Measurements from ENCODE around the gene MAN2A2.
"Not testable (repeated sequence)": the region's sequence is repeated elsewhere in the genome, so short reads cannot be mapped to it uniquely, and the experiment has no call there.

The MAN2A2 gene

GRCh38 chr15:90883976-90884718 is 19.0 kb upstream of the MAN2A2 start, which contains the start of gene FES:
Gene FES (plus strand): TSS chr15:90884504. CDS start chr15:90885046, 542 bp downstream.
- no peak for DNase-seq (ENCODE audit: low read depth, low spot score)

- no peak for DNase-seq (ENCODE audit: low read depth, low spot score)
Observed at GRCh38 chr15:90884719-90885431, 18.2 kb upstream of the MAN2A2 start.

DNA sequence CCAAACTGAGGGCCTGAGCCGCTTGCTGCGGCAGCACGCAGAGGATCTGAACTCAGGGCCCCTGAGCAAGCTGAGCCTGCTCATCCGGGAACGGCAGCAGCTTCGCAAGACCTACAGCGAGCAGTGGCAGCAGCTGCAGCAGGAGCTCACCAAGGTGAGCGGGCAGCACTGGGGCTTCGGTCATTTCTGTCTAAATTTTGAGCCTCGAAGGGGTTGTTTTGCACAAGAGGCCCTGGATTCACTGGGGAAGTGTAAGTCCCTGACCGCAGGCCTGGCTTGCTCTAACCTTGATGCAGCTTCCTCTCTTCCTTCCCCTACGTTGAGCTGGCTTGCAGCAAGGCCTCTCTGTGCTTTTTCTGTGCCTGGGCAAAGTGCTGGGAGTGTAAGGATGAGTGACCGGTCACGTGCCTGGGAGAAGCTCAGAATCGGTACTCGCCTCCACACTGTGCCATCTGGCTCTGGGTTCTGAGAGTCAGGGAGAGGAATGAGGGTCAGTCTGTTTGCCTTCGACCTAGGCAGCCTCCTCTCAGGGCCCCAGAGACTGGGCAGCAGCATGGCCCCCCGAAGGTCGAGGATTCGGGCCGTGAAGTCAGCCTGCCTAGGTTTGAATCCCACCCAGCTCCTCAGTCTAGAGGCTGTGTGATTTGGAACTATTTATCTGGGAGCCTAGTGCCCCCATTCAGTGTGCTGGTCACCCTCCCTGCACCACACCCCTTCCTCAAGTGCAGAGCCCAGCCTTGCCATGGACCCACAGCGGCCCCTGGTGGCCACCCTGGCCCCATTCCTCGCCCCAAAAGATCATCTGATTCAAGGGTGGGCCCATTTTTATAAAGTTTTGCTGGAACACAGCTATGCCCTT is 17.4 kb upstream of the MAN2A2 start:
- DNase-seq (ENCODE audit: low read depth, low spot score), result peak; percentile 52

GRCh38 chr15:90886291-90886614 is 16.8 kb upstream of the MAN2A2 start:
- no peak for DNase-seq (ENCODE audit: low read depth, low spot score)

GRCh38 chr15:90887037-90887481 is 16.0 kb upstream of the MAN2A2 start:
- no peak for DNase-seq (ENCODE audit: low read depth, low spot score)

GRCh38 chr15:90889313-90889730 is 13.8 kb upstream of the MAN2A2 start:
- DNase-seq (ENCODE audit: low read depth, low spot score), result no peak

- DNase-seq (ENCODE audit: low read depth, low spot score), result no peak
Observed at GRCh38 chr15:90889736-90890456, 13.2 kb upstream of the MAN2A2 start.

GRCh38 chr15:90890839-90891238 is 12.3 kb upstream of the MAN2A2 start:
- DNase-seq (ENCODE audit: low read depth, low spot score), result no peak

- DNase-seq (ENCODE audit: low read depth, low spot score), result no peak
Observed at GRCh38 chr15:90891346-90891949, 11.7 kb upstream of the MAN2A2 start.

GRCh38 chr15:90892023-90892422 is 11.1 kb upstream of the MAN2A2 start:
- no peak for DNase-seq (ENCODE audit: low read depth, low spot score)

DNA sequence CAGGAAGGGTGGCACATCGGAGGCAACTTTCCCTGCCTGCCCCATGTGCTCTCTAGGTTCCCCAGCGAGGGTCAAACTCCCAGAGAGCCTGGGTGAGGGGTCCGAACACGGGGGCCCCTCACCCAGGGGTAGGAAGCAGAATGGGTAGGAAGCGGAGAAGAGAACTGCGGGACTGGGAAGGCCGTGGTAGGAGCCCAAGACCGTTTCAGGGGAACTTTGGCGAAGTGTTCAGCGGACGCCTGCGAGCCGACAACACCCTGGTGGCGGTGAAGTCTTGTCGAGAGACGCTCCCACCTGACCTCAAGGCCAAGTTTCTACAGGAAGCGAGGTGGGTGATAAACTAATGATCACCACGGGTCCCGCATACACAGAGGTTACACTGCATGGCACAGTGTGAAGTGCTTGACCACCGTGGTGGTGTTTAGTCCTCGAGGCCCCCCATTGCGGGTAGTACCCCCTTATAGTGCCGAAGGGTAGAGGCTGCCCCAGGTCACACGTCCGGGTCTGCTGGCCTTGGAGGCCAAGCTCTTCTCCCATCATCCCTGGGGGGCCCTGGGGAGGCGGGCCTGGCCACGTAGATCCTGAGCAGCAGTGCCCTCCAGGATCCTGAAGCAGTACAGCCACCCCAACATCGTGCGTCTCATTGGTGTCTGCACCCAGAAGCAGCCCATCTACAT is 10.5 kb upstream of the MAN2A2 start:
- no peak for DNase-seq (ENCODE audit: low read depth, low spot score)

- no peak for DNase-seq (ENCODE audit: low read depth, low spot score)
Observed at GRCh38 chr15:90893175-90894090, 9.7 kb upstream of the MAN2A2 start.

DNA sequence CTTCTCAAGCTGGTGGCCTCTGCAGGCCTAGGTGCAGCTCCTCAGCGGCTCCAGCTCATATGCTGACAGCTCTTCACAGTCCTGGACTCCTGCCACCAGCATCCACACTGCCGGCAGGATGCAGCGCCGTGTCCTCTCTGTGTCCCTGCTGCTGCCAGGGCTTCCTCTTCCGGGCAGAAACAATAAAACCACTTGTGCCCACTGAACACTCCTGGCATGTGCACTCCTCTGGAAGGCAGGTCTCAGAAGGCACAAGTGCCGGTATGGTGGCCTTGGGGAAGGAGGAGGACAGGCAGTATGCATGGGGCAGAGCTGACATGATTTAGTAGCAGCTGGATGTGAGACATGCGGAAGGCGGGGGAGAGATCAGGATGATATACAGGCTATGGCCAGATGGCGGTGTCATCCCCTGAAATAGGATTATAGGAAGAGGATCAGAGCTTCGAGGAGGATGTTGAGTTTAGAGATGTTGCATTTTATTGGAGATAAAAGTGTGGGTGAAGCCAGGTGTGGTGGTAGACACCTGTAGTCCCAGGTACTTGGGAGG is 7.5 kb upstream of the MAN2A2 start:
- DNase-seq (ENCODE audit: low read depth, low spot score), result no peak

DNA sequence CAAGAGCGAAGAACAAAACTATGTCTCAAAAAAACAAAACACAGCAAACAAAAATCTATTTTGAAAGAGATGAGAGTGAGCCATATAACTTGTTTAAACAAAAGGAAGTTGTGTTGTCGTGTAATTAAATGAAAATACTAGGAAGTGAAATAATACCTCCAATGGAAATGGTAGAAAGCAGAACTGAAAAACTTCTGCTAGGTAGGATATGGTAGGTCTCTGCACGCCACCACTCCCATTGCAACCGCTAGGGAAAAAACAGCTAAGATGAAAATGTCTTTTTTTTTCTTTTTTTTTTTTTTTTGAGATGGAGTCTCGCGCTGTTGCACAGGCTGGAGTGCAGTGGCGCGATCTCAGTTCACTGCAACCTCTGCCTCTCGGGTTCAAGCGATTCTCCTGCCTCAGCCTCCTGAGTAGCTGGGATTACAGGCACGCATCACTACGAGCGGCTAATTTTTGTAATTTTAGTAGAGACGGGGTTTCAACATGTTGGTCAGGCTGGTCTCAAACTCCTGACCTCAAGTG is 5.9 kb upstream of the MAN2A2 start:
- not testable (repeated sequence) for DNase-seq (ENCODE audit: low read depth, low spot score)

- DNase-seq (ENCODE audit: low read depth, low spot score), result no peak
Observed at GRCh38 chr15:90901175-90902039, 1.7 kb upstream of the MAN2A2 start.

DNA sequence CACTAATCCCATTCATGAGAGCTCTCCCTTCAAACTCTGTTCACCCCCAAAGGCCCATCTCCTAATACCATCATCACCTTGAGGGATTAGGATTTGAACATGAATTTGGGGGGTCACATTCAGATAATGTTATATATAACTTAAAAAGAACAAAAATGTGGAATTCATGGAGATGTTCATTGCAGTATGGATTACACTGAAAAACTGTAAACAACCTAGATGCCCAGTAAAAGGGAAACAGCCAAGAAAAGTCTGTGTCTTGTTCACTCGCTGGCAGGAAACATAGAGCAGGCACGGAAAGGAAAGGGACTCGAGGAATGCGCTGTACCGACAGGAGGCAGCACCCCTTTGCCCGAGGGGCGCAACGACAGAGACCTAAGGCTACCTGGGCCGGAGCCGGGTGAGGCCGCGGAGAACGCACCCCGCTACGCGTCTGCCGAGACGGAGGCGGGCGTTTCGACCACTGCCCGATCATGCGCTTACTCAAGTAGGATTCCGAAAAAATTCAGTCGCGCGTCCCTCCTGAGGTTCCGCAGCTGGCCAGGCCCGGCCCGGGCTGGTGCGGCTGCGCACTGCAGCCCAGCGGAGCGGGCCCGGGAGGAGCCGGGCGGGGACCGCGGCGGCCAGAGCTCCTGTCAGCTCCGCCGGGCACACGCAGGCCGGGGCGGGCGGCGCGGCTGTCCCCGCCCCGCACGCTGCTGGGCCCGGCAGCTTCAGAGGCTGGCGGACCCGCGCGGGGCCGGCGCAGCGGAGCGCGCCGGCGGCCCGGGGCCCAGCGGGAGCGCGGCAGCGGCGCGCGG is 862 bp upstream of the MAN2A2 start:
- peak; percentile 30 for DNase-seq (ENCODE audit: low read depth, low spot score)
